Measurements from ENCODE around the gene PPARGC1A. TPM values are rescaled to one million over a fixed set of nuclear protein-coding genes. Genes with fewer than 3 reads are reported as not detected.

The PPARGC1A gene
- total and polyA plus RNA-seq, 7 experiments from 2014 or later = not detected

DNA sequence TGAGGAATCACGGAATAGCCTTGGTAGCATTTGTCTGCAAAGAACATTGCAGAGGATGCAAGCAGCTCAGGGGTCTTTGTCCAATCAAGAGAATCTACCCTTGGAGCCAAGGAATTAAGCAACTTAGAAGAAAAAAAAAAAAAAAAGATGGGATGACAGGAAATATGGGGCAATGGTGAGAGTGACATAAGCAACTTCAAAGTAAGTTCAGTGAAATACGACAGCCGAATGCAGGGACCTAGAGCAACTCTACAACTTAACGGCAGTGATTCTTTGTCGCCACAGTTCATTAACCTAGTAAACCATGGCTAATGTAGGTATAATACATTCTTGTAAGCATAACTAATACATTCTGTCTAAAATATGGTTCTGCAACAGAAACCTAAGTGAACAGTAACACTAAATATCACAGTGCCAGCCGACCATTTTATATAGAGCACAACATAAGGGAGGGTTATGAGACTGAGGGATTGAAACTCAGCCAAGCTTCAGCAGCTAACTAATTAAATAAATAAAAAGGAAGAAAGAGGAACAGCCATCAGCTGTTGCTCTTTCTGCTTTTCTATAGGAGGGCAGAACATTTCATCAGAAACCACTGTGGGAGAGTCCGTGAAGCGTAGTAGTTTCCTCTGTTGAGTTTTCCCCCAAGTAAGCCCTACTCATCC lies 74.7 kb downstream of the PPARGC1A start:
- no peak overlapping the region for H3K27ac ChIP-seq (ENCODE audit: low read depth, low read length)
- ATAC-seq (no peak), DNase-seq (no peak)
- H3K4me3 ChIP-seq (ENCODE audit: low read length) = no peak overlapping the region
- H3K36me3 ChIP-seq (ENCODE audit: control insufficient read depth in 2 of 3, insufficient read depth in 3 of 3, low read length in 3 of 3) = no peaks in the 10 kb centered on the region
- ChIA-PET CTCF (no interaction called here), POLR2A (no interaction called here)
- Mint-ChIP-seq H3K4me3 (no peak overlapping the region), H3K4me1 (no peaks in the 10 kb centered on the region), H3K27ac (peak overlapping the region in 1 of 9 donors; percentile 39), H3K27me3 (no peaks in the 10 kb centered on the region), H3K9me3 (peaks cover 0 to 8% (median 2%) of the 10 kb centered on the region in 11 donors), H3K36me3 (no peaks in the 10 kb centered on the region)
- no peaks in the 10 kb centered on the region for H3K4me1 ChIP-seq (ENCODE audit: control insufficient read depth in 2 of 2, insufficient read depth in 2 of 2, low read length in 2 of 2)
- no peaks in the 10 kb centered on the region for H3K27me3 ChIP-seq (ENCODE audit: control insufficient read depth in 2 of 2, insufficient read depth in 2 of 2, low read length in 2 of 2)
- intact Hi-C loops (cut with micrococcal nuclease) = no loop called here
- H3K9me3 ChIP-seq (ENCODE audit: control insufficient read depth in 2 of 3, low read length in 3 of 3) = no peaks in the 10 kb centered on the region

DNA sequence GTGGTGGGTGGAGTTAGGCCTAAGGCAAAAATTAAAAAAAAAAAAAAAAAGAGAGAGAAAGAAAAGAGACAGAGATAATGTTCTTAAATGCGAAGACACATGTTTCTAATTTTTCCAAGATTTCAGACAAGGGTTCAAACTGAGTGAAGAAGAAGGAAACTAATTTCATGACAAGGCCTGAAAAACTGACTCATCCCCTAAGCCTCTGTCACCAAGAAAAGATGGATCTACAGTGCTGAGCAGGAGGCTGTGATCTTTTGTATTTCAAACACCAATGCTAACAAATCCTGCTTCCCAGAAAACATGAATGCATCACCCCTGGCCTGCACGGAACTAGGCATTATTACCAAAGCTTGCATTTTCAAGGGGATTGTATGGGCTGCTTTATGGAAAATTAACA lies 75.3 kb downstream of the PPARGC1A start:
- no peaks in the 10 kb centered on the region for H3K4me1 Mint-ChIP-seq
- no peaks in the 10 kb centered on the region for H3K27me3 Mint-ChIP-seq
- no peaks in the 10 kb centered on the region for H3K27me3 ChIP-seq (ENCODE audit: control insufficient read depth in 2 of 2, insufficient read depth in 2 of 2, low read length in 2 of 2)
- ChIA-PET CTCF (no interaction called here), POLR2A (no interaction called here)
- peaks cover 0 to 8% (median 2%) of the 10 kb centered on the region in 11 donors for H3K9me3 Mint-ChIP-seq
- no peak for DNase-seq
- intact Hi-C loops (cut with micrococcal nuclease) = no loop called here
- no peaks in the 10 kb centered on the region for H3K9me3 ChIP-seq (ENCODE audit: control insufficient read depth in 2 of 3, low read length in 3 of 3)
- H3K27ac Mint-ChIP-seq = no peak overlapping the region
- H3K27ac ChIP-seq (ENCODE audit: low read depth, low read length) = no peak overlapping the region
- H3K36me3 ChIP-seq (ENCODE audit: control insufficient read depth in 2 of 3, insufficient read depth in 3 of 3, low read length in 3 of 3) = no peaks in the 10 kb centered on the region
- H3K4me1 ChIP-seq (ENCODE audit: control insufficient read depth in 2 of 2, insufficient read depth in 2 of 2, low read length in 2 of 2) = no peaks in the 10 kb centered on the region
- H3K36me3 Mint-ChIP-seq = no peaks in the 10 kb centered on the region
- no peak overlapping the region for H3K4me3 ChIP-seq (ENCODE audit: low read length)
- H3K4me3 Mint-ChIP-seq = no peak overlapping the region
- no peak for ATAC-seq

- ATAC-seq (no peak), DNase-seq (no peak)
- H3K4me1 ChIP-seq (ENCODE audit: control insufficient read depth in 2 of 2, insufficient read depth in 2 of 2, low read length in 2 of 2) = no peaks in the 10 kb centered on the region
- no peaks in the 10 kb centered on the region for H3K9me3 ChIP-seq (ENCODE audit: control insufficient read depth in 2 of 3, low read length in 3 of 3)
- H3K4me1 Mint-ChIP-seq = no peaks in the 10 kb centered on the region
- CTCF ChIA-PET = no interaction called here
- H3K27me3 Mint-ChIP-seq = no peaks in the 10 kb centered on the region
- no peak overlapping the region for H3K4me3 ChIP-seq (ENCODE audit: low read length)
- H3K36me3 ChIP-seq (ENCODE audit: control insufficient read depth in 2 of 3, insufficient read depth in 3 of 3, low read length in 3 of 3) = no peaks in the 10 kb centered on the region
- H3K9me3 Mint-ChIP-seq = peaks cover 0 to 8% (median 2%) of the 10 kb centered on the region in 11 donors
- H3K4me3 Mint-ChIP-seq = no peak overlapping the region
- H3K27me3 ChIP-seq (ENCODE audit: control insufficient read depth in 2 of 2, insufficient read depth in 2 of 2, low read length in 2 of 2) = no peaks in the 10 kb centered on the region
- no peak overlapping the region for H3K27ac ChIP-seq (ENCODE audit: low read depth, low read length)
- no peak overlapping the region for H3K27ac Mint-ChIP-seq
- intact Hi-C loops (cut with micrococcal nuclease) = no loop called here
- no peaks in the 10 kb centered on the region for H3K36me3 Mint-ChIP-seq
- POLR2A ChIA-PET = no interaction called here
Measured at GRCh38 chr4:23811161-23811560, 78.7 kb downstream of the PPARGC1A start.

GRCh38 chr4:23805450-23805851 lies 84.4 kb downstream of the PPARGC1A start:
- Mint-ChIP-seq H3K27me3 (peaks cover 0 to 9% (median 0%) of the 10 kb centered on the region in 5 donors), H3K9me3 (peaks cover 0 to 10% (median 2%) of the 10 kb centered on the region in 11 donors), H3K27ac (no peak overlapping the region), H3K36me3 (no peaks in the 10 kb centered on the region), H3K4me3 (no peak overlapping the region), H3K4me1 (no peaks in the 10 kb centered on the region)
- Histone ChIP-seq H3K9me3 (ENCODE audit: control insufficient read depth in 2 of 3, low read length in 3 of 3) (no peaks in the 10 kb centered on the region), H3K36me3 (ENCODE audit: control insufficient read depth in 2 of 3, insufficient read depth in 3 of 3, low read length in 3 of 3) (no peaks in the 10 kb centered on the region), H3K4me3 (ENCODE audit: low read length) (no peak overlapping the region), H3K27me3 (ENCODE audit: control insufficient read depth in 2 of 2, insufficient read depth in 2 of 2, low read length in 2 of 2) (no peaks in the 10 kb centered on the region), H3K4me1 (ENCODE audit: control insufficient read depth in 2 of 2, insufficient read depth in 2 of 2, low read length in 2 of 2) (no peaks in the 10 kb centered on the region), H3K27ac (ENCODE audit: low read depth, low read length) (no peak overlapping the region)
- ChIA-PET CTCF (no interaction called here), POLR2A (no interaction called here)
- intact Hi-C loops (cut with micrococcal nuclease) = no loop called here
- DNase-seq (no peak), ATAC-seq (no peak)

DNA sequence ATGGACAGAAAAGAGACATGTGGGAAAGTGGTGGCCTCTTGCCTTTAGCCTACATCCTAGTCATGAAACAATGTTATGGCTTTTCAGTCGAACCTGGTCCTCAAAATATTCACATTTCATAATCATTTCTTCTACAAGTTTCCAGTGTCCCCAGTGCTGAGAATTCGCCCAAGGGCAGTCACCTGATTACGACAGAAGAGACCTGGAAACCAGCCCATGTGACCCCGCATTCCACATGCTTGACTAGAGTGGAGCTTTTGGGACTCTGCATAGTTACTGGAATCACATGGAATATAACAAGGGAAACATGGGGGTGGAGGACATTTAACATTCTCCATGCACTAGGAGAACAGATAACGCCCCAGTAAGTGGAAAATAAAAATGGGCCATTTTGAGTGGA lies 100.1 kb downstream of the PPARGC1A start:
- no peaks in the 10 kb centered on the region for H3K4me1 Mint-ChIP-seq
- H3K27ac Mint-ChIP-seq = no peak overlapping the region

GRCh38 chr4:23788460-23788859 lies 101.4 kb downstream of the PPARGC1A start:
- H3K4me3 Mint-ChIP-seq = no peak overlapping the region
- CTCF ChIA-PET = no interaction called here
- H3K27ac Mint-ChIP-seq = no peak overlapping the region
- DNase-seq (no peak), ATAC-seq (no peak)
- peaks cover 0 to 15% (median 3%) of the 10 kb centered on the region in 11 donors for H3K9me3 Mint-ChIP-seq
- no peaks in the 10 kb centered on the region for H3K27me3 Mint-ChIP-seq
- Histone ChIP-seq H3K4me3 (ENCODE audit: low read length) (no peak overlapping the region), H3K36me3 (ENCODE audit: control insufficient read depth in 2 of 3, insufficient read depth in 3 of 3, low read length in 3 of 3) (no peaks in the 10 kb centered on the region), H3K9me3 (ENCODE audit: control insufficient read depth in 2 of 3, low read length in 3 of 3) (no peaks in the 10 kb centered on the region), H3K27me3 (ENCODE audit: control insufficient read depth in 2 of 2, insufficient read depth in 2 of 2, low read length in 2 of 2) (no peaks in the 10 kb centered on the region), H3K4me1 (ENCODE audit: control insufficient read depth in 2 of 2, insufficient read depth in 2 of 2, low read length in 2 of 2) (no peaks in the 10 kb centered on the region), H3K27ac (ENCODE audit: low read depth, low read length) (no peak overlapping the region)
- H3K36me3 Mint-ChIP-seq = no peaks in the 10 kb centered on the region
- intact Hi-C loops (cut with micrococcal nuclease) = no loop called here
- POLR2A ChIA-PET = no interaction called here
- H3K4me1 Mint-ChIP-seq = no peaks in the 10 kb centered on the region

More for the DNA sequence above, 100.1 kb downstream of the PPARGC1A start:
- DNase-seq (no peak), ATAC-seq (no peak)
- ChIA-PET POLR2A (no interaction called here), CTCF (no interaction called here)
- intact Hi-C loops (cut with micrococcal nuclease) = no loop called here
- Mint-ChIP-seq H3K27me3 (no peaks in the 10 kb centered on the region), H3K4me3 (no peak overlapping the region), H3K9me3 (peaks cover 0 to 11% (median 3%) of the 10 kb centered on the region in 11 donors), H3K36me3 (no peaks in the 10 kb centered on the region)
- Histone ChIP-seq H3K4me1 (ENCODE audit: control insufficient read depth in 2 of 2, insufficient read depth in 2 of 2, low read length in 2 of 2) (no peaks in the 10 kb centered on the region), H3K36me3 (ENCODE audit: control insufficient read depth in 2 of 3, insufficient read depth in 3 of 3, low read length in 3 of 3) (no peaks in the 10 kb centered on the region), H3K9me3 (ENCODE audit: control insufficient read depth in 2 of 3, low read length in 3 of 3) (no peaks in the 10 kb centered on the region), H3K27ac (ENCODE audit: low read depth, low read length) (no peak overlapping the region), H3K27me3 (ENCODE audit: control insufficient read depth in 2 of 2, insufficient read depth in 2 of 2, low read length in 2 of 2) (no peaks in the 10 kb centered on the region), H3K4me3 (ENCODE audit: low read length) (no peak overlapping the region)

- ChIA-PET CTCF (no interaction called here), POLR2A (no interaction called here)
- H3K36me3 ChIP-seq (ENCODE audit: control insufficient read depth in 2 of 3, insufficient read depth in 3 of 3, low read length in 3 of 3) = no peaks in the 10 kb centered on the region
- Mint-ChIP-seq H3K27ac (no peak overlapping the region), H3K27me3 (no peaks in the 10 kb centered on the region), H3K4me1 (no peaks in the 10 kb centered on the region), H3K36me3 (no peaks in the 10 kb centered on the region), H3K9me3 (peaks cover 0 to 20% (median 4%) of the 10 kb centered on the region in 11 donors), H3K4me3 (no peak overlapping the region)
- ATAC-seq = no peak
- intact Hi-C loops (cut with micrococcal nuclease) = no loop called here
- no peak overlapping the region for H3K27ac ChIP-seq (ENCODE audit: low read depth, low read length)
- no peaks in the 10 kb centered on the region for H3K4me1 ChIP-seq (ENCODE audit: control insufficient read depth in 2 of 2, insufficient read depth in 2 of 2, low read length in 2 of 2)
- H3K9me3 ChIP-seq (ENCODE audit: control insufficient read depth in 2 of 3, low read length in 3 of 3) = no peaks in the 10 kb centered on the region
- no peak overlapping the region for H3K4me3 ChIP-seq (ENCODE audit: low read length)
- DNase-seq = no peak
- H3K27me3 ChIP-seq (ENCODE audit: control insufficient read depth in 2 of 2, insufficient read depth in 2 of 2, low read length in 2 of 2) = no peaks in the 10 kb centered on the region
Measured at GRCh38 chr4:23788027-23788426, 101.8 kb downstream of the PPARGC1A start.
